GM19468 (cell line): ENCODE results near the gene CDHR3.
"Not testable (repeated sequence)": the region's sequence is repeated elsewhere in the genome, so short reads cannot be mapped to it uniquely, and the experiment has no call there.

Source experiments
- ATAC-seq: cut with Tn5 transposase; IDR thresholded peaks from one replicate; pipeline ENCODE4 v1.9.1; 2021; ENCODE audit warnings: mild to moderate bottlenecking, moderate library complexity, moderate number of reproducible peaks; ENCODE audit not compliant: unreplicated experiment; ENCODE audit errors: extremely low read depth

CDHR3 gene

DNA sequence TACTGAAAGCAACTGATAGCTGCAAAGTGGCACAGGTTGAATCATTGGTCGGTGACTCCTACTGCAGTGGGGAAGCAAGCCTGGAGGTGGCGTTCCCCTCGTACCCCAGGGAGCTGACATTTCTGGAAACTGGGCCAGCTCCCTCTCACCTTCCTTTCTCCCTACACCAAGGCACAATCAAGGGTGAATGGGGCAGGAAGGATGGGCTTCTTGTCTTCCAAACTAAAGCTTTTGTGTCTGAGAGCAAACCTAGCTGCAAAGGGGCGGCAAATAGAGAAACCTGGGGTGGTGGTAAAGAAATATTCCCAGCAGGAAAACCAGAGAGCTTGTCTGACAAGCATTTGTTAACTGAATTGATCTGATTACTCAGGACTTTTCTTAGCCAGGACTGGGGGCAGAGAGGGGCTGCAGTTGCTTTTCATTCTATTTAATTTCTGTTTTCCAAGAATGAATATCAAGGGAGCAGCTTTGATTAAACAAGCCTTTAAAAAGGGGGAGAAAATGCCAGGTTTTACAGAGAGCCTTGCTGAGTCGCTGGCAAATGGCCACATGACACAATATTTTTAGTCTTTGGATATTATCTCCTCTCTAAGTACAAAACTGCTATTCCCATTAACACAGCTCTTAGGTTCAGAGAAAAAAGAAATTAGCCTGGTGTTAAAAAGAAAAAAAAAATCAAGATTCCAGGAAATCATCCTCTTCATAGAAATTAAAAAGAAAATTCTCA is 27.8 kb downstream of the CDHR3 start:
- no peak for ATAC-seq

DNA sequence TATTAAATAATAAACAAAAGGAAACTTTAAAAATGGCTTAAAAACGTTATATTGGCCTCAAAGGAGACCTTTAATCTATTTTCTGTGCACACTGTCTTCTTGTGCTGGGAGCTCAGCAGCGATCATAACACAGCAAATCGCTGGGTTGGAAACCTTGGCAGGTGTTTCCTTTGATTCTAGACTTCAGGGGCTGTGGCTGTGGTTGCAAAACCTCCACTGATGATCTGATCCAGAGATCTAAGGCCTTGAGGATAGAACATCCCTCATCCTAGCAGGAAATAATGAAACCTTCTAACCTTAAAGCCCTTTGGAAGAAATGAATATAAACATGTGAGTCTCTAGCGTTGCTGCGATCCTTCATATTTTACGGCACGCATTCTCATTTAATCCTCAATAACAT is 29.8 kb downstream of the CDHR3 start:
- no peak for ATAC-seq

DNA sequence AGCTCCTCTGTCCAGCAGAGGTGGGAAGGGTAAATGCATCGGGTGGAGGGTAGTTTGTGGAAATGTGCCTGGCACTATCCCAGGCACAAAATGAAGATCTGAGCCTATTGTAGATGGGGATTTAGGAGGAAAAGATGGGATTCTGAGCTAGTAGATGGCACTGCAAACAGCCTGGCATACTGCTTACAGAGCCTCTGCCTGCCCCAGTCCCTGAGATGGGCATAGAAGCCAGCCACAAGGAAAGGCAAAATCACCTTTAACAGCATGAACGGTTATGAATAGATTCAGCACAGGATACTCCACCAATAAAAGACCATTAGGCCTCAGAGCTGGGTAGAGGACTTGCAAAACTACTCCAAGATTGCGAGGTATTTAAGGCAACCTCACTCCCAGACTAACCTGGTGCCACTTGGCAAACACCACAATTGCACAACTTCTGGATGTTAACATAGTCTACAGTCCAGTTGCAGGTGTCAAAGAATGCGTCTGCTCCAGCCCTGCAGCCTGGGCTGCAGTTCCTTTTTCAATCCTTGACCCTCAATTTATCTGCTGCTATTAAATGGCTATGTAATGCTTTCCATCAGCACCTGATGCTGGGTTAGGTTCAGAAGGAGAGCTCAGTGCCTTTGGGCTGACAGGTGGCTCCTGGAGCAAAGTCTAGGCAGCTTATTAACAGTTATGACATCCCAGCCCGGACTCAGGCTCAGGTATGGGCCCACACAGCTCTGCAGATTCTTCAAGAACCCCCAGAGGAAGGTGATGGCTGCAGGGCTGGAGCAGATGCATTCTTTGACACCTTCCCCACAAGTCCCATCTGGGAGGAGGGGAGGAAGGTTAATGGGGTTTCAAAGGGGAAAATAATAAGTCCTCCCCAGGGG is 34.0 kb downstream of the CDHR3 start:
- ATAC-seq = no peak

DNA sequence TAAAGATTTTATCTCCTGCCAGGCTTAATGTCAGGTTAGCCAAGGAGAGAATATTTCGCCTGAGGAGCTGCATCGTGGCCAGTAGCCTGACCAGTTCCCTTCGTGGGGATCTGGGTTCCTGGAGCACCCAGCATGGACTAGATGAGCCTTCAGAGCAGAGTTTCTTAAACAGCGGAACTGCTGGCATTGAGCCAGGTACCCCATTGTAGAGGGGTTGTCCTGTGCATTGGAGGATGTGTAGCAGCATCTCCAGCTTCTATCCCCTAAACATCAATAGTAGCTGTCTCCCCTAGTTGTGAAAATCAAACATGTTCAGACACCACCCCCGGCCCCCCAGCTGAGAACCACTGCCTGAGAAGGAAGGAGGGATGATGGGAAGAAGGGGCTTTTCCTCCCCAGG is 36.2 kb downstream of the CDHR3 start:
- no peak for ATAC-seq

DNA sequence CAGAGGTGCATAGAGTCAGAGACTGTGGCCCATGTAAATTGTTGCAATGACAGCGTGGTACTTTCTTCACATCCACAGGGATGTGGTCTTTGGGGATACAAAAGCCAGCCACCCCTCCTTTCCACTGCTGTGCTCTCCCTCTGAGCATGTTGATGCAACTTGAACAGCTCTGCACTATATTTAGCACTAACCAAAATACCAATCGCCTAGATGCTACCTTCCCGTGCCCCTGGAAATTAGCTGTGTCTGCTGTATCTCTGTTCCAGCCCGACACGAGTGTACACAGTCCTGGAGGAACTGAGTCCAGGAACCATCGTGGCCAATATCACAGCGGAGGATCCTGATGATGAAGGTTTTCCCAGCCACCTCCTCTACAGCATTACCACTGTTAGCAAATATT is 38.1 kb downstream of the CDHR3 start:
- no peak for ATAC-seq

DNA sequence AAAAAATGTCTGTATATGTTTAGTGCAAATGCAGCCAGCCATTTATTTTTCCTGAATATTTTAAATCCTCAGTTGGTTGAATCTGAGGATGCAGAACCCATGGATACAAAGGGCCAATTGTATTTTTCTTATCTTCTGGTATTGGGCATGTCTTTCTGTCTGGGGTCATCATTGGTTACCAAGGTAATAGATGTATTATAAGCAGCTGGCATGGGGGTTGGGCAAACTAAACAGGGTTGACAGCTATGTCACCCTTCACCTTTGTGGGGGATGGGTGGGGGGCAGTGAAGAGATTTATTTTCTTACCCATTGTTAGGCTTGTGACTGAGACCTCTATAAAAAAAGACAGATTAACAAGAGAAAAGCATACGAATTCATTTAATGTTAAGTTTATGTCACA is 38.8 kb downstream of the CDHR3 start:
- ATAC-seq = no peak

DNA sequence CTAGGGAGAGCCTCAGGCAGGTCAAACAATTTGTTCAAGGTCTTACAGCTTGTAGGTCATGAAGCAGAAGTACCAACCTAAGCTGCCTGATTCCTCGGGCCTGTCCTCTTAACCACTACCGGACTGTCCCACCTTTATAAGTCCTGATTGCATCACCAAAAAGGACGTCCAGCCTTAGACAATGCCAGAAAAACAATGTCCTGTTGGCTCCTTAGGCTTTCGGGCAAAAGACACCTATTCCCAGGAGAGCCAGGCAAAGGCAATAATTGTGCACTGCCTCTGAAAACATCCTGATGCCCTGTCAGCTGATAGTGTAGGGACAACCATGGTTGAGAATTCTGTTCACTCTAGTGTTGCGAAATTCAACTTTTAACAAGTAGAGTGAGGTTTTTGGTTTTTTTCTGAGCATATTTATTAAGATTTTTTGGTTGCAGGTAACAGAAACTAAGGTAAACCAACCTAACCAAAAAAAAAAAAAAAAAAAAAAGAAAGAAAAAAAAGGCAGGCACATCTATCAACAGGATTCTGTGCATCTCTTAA is 40.5 kb downstream of the CDHR3 start:
- no peak for ATAC-seq

DNA sequence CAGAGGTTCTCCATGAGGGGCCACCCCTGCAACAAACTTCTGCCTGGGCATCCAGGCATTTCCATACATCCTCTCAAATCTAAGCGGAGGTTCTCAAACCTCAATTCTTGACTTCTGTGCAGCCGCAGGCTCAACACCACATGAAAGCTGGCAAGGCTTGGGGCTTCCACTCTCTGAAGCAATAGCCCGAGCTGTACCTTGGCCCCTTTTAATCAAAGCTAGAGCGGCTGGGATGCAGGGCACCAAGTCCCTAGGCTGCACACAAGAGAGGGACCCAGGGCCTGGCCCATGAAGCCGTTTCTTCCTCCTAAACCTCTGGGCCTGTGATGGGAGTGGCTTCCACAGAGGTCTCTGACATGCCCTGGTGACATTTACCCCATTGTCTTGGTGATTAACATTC is 43.8 kb downstream of the CDHR3 start:
- no peak for ATAC-seq

DNA sequence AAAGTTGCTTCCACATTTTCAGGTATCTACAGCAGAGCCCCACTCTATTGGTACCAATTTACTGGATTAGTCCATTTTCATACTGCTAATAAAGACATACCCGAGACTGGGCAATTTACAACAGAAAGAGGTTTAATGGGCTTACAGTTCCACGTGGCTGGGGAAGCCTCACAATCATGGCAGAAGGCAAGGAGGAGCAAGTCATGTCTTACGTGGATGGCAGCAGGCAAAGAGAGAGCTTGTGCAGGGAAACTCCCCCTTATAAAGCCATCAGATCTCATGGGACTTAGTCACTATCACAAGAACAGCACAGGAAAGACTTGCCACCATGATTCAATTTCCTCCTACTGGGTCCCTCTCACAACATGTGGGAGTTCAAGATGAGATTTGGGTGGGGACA is 44.7 kb downstream of the CDHR3 start:
- ATAC-seq = not testable (repeated sequence)

DNA sequence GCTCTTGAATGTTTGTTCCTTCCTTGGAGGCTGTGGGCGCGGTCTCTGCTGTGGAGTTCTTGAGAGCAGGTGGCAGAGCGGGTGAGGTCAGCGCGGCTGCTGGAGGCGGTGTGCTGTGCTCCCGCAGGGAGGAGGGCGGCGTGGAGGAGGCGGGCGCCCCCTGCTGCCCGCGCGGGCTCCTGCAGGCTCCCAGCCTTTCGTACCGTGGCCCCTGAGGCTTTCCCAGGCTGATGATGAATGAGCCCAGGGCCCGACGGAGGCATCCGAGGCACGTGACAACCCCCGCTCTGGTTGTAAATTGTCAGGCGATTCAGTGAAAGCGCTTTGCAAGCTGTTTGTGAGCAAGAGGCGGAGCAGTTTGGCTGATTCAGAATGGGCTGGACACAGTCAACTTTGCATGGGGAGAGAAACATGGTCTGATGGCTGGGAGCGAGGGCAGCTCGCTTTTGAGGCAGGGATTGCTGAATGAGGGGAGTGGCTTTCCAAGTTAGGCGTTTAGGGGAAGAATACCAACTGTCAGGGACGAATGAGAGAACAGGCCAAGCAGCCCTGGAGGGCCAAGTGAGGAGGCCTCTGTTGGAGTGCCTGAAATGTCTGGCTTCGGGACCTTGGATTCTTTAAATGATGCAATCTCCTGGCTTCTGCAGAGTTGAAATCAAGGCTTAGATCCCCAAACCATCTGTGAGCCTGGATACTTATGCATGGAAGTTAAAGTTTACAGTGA is 46.6 kb downstream of the CDHR3 start:
- no peak for ATAC-seq

DNA sequence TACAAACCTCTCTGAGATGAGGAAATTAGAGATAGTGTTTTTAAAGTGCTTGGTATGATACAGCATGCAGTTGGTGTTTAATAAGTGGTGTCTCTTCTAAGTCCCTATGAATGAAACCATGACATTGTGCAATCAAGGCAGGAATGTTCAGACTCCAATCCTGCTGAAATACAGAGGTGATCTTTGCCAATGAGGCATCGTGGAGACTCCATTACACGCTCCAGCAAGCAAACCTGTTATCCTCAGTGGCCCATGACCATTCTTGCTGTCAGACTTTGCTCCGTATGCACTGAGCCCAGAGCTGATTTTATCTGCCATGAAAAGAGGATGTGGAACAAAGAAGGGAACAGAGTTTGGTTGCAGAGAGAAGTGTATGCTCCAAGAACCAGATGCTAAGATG is 47.3 kb downstream of the CDHR3 start:
- no peak for ATAC-seq

DNA sequence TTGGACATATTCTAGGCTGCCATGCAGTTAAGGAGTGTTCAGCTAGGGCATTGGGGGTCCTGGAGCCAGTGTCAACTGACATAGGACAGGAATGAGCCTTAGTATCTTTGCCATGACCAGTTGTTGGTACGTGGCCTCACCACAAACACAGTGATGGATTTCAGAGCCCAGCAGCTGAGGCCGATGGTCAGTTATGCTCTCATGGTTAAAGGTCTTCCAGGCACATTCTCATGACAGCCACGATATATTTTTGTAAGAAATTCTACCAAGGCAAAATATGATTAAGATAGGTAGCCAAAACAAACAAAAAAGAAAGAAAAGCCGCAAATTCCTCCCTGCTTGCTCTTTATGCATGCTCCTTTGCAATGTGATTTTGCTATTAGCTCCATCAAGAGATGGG is 47.8 kb downstream of the CDHR3 start:
- no peak for ATAC-seq

DNA sequence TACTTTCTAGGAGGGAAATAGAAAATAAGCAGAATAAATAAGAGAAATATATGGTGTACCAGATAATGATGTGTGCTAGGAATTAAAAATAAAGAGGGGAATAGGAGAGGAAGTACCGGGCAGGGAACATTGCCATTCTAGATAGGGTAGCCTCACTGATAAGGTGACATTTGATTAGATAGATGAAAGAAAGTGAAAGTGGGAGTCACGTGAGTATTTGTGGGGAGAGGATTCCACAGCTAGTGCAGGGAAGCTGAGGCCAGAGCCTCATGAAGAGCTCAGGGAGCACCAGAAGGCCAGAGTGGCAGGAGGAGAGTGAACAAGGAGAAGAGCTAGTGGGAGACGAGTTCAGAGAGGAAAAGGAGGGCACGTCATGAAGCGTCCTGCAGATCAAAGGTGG is 49.1 kb downstream of the CDHR3 start:
- ATAC-seq = no peak

DNA sequence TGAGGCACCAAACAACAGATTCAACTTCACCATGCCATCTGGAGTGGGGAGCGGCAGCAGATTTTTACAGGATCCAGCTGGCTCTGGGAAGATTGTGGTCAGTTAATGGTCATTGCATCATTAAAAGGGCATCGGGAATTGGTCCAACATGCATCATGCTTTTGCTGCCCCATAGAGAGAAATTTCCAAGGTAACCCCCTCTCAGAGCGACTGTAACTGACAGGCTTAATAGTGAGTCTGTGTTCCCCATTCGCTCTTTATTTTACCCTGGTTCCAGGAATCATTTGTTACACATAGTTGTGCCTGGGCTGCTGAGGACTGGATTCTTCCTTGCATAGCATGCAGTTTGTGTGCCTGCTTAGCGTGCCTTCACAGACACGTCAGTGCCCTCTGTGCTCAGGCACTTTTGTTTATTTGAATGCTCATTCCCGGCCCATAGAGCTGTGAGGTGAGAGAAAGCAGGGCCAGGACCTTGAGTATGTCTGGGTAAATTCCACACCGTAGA is 49.9 kb downstream of the CDHR3 start:
- ATAC-seq = no peak

DNA sequence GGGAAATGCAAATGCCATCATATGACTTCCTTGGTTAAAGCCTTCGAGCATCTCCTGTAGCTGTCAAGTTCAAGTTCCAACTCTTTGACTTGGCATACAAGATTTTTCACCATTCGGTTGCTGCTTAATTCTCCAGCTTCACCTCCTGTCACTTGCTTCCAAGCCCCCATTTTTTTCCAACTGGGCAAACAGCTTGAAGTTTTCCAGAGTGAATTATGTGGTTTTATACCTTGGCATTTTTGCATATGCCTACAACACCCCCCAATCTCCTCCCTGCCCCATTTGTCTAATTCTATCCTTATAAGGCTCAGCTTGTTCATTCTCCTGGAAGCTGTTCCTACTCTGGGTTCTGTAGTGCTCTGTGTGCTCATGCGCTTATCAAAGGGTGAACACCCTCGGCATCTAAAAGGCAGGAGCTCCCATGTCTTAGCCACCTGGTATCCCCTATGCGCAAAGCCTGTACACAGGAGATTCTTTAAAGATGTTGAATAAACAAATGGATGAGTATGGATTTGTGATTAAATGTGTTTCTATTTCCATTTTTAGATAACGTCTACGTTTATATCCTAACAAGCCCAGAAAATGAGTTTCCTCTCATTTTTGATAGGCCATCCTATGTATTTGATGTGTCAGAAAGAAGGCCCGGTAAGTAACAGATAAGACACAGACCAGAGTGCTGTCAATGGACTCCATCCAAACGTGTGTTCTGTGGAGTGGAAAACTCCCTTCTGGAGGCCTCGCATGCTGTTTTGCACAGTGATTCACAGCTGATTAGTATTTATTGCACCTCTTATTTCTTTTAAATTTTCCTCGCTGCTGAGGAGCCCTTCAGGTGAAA is 52.5 kb downstream of the CDHR3 start:
- no peak for ATAC-seq

DNA sequence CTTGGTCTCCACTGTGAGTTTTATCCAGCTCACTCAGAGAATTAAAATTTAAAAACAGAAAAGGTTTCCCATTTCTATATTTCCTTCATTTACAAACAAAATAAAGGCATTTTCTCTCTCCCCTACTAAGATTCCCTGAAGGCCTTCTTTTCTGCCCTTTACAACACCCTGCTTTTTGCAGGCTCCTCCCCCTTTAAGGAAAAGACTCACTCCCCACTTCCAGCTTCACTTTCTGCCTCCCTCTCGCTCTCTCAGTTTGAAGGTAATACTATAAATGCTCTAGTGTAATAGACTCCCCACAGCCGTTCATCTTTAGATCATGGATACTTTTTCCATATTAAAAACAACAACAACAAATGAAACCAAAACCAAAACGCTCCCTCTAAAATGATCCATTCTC is 53.3 kb downstream of the CDHR3 start:
- ATAC-seq = no peak

DNA sequence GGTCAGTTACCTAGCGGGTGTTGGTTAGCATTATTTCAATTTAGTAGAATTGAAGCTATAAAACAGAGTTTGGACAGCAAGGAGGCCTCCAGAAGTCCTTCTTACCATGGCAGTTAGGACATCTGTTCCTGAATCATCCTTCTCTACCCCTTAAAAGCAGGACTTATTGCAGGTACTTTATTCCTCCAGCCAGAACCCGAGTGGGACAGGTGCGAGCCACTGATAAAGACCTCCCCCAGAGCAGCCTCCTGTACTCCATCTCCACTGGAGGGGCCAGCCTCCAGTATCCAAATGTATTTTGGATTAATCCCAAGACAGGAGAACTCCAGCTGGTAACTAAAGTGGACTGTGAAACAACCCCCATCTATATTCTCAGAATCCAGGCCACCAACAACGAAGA is 54.6 kb downstream of the CDHR3 start:
- ATAC-seq = no peak

DNA sequence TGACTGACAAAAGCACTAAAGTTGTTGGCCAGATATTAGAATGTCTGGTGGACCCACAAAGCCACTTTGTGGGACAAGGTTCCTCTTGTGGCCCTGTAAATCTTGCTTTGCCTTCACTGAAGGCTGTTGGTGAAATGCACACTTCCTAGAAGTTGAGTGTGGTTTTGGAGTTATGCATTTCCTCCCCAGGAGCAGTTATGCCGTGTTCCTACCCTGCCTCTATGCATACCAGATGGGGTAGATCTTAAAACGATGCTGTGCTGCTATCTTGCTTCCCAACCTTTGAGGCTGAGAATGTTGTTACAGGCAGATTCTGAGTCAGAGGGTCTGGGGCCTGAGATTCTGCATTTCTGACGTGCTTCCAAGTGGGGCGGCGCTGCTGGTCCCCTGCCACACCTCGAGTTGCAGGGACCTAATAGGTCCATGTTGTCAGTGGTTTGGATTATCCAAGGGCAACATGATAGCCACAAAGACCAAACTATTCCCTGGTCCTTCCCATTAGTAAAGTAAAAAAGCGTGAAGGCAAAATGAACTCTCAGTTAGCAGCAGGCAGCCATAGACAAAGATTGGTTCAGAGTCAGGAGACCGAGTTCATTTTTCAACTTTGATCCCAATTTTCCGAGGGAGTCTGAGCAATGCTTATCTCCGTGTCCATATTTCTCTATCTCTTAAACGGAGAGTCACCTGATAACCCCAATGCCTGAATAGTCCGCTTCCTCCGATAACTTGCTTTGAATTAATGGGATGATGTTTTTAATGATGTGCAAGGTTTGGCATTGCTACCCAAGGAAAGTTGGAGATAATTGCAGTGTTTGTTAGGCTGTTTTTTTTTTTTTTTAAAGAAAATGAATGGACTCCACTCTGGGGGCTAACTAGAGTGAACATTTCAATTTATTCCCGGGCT is 55.8 kb downstream of the CDHR3 start:
- no peak for ATAC-seq

DNA sequence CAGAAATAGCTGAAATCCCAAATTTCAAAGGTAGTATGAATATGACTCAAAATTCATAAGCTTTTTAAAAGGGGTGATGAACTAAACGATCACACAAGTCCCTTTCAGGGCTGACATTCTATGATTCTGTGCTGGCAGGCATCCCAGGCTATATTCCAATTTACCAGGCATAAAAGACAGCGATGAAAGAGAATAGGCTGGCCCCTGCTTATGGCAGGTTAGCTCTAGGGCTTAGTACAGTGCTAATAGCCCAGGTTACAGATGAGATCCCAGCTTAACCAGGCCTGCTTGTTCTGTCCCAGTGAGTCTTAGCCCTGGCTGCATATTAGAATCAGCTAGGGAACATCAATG is 56.4 kb downstream of the CDHR3 start:
- ATAC-seq = no peak
